Esophagus muscularis mucosa (tissue), 4 donors: ENCODE results near the gene MET. TPM values are rescaled to one million over a fixed set of nuclear protein-coding genes. Genes with fewer than 3 reads are reported as not detected.

ENCODE experiments used
- DNase-seq: peaks from one replicate; pipeline ENCODE4 v3.0.0-alpha.2; 2017; ENCODE audit errors: extremely low spot score
- H3K27ac ChIP-seq, 4 donors: fragments of 200-600 bp; sonication (generic); replicated peaks in 1 of 4; 1 replicate in 3 of 4; 2 replicates in 1 of 4; pipeline ENCODE4 v1.5.1; 2016 to 2019; ENCODE audit warnings: mild to moderate bottlenecking in 1 of 4
- H3K27me3 ChIP-seq, 4 donors: fragments of 200-600 bp; sonication (generic); one replicate each; pipeline versions ENCODE4 v1.5.1 to v1.6.0; 2016 to 2019
- H3K36me3 ChIP-seq, 4 donors: fragments of 200-600 bp; sonication (generic); one replicate each; pipeline ENCODE4 v1.5.1; 2016 to 2019
- H3K4me1 ChIP-seq, 4 donors: fragments of 200-600 bp; sonication (generic); one replicate each; pipeline ENCODE4 v1.5.1; 2016 to 2019
- H3K4me3 ChIP-seq, 4 donors: fragments of 200-600 bp; sonication (generic); 1 replicate in 2 of 4; 2 replicates in 2 of 4; pipeline ENCODE4 v1.5.1; 2016 to 2019; ENCODE audit warnings: mild to moderate bottlenecking in 4 of 4, moderate library complexity in 1 of 4
- H3K9me3 ChIP-seq, 4 donors: fragments of 200-600 bp; sonication (generic); 1 replicate in 3 of 4; 2 replicates in 1 of 4; pipeline ENCODE4 v1.5.1; 2016 to 2019
- CTCF ChIP-seq, 3 experiments: fragments of 200-600 bp in 2 of 3; fragments of 450-650 bp in 1 of 3; sonication (generic) in 2 of 3; IDR thresholded peaks; one replicate each; pipeline ENCODE4 v1.5.1; 2017 to 2019; ENCODE audit warnings: antibody characterized with exemption in 3 of 3, mild to moderate bottlenecking in 2 of 3, moderate library complexity in 1 of 3
- EP300 ChIP-seq: sonication (generic); formaldehyde crosslinking; IDR thresholded peaks from one replicate; pipeline ENCODE4 v1.6.1; 2017; ENCODE audit warnings: antibody characterized with exemption
- POLR2A ChIP-seq: fragments of 450-650 bp; IDR thresholded peaks from one replicate; pipeline ENCODE4 v1.6.1; 2017; ENCODE audit warnings: antibody characterized with exemption, moderate library complexity, mild to moderate bottlenecking, low read depth
- POLR2AphosphoS5 ChIP-seq, 2 donors: sonication (generic); formaldehyde crosslinking; IDR thresholded peaks; one replicate each; pipeline ENCODE4 v1.6.1; 2017; ENCODE audit warnings: antibody characterized with exemption in 2 of 2
- WGBS: methylation state at CpG from one replicate; pipeline ENCODE4 v1.1.5; 2018; 5-methylcytosine and 5-hydroxymethylcytosine counted together
- intact Hi-C: fragments of 100-400 bp; cut with DNase I; formaldehyde crosslinking; loops from one replicate; pipeline ENCODE4 v1.15.1; 2023
- total RNA-seq, 4 donors: library from RNA; depleted of rRNA; stranded (reverse); fragments of >200 nt; gene quantifications; one replicate each; pipeline versions ENCODE4 v1.1.0 to v1.2.1, GENCODE V29; 2016

MET gene
- total RNA-seq, 4 donors from 2014 or later: 12.0 to 27.2 (median 15.7) TPM

- DNase-seq: no peak
- Histone ChIP-seq H3K9me3 (no peaks in the 10 kb centered on the region), H3K27ac (no peak overlapping the region), H3K27me3 (no peaks in the 10 kb centered on the region), H3K4me3 (no peak overlapping the region), H3K36me3 (no peaks in the 10 kb centered on the region), H3K4me1 (peaks cover 0 to 7% (median 0%) of the 10 kb centered on the region in 4 donors)
- intact Hi-C loops: no loop called here
- TF ChIP-seq EP300 (no peak), POLR2A (no peak), CTCF (IDR thresholded peaks at IDR 0.05) (no peak), POLR2AphosphoS5 (IDR thresholded peaks at IDR 0.05) (no peak)
- 73% methylated on average over 2 of the region's 2 CpGs for WGBS
Measured at GRCh38 chr7:116832692-116833091, 160.7 kb downstream of the MET start.

- no peaks in the 10 kb centered on the region for H3K9me3 ChIP-seq
- TF ChIP-seq POLR2A (no peak), CTCF (IDR thresholded peaks at IDR 0.05) (no peak), EP300 (no peak), POLR2AphosphoS5 (IDR thresholded peaks at IDR 0.05) (no peak)
- no peaks in the 10 kb centered on the region for H3K36me3 ChIP-seq
- intact Hi-C loops: no loop called here
- no peak for DNase-seq
- H3K27me3 ChIP-seq: no peaks in the 10 kb centered on the region
- H3K4me1 ChIP-seq: peaks cover 0 to 7% (median 0%) of the 10 kb centered on the region in 4 donors
- H3K4me3 ChIP-seq: no peak overlapping the region
- H3K27ac ChIP-seq: no peak overlapping the region
- WGBS: 54% methylated on average over 9 of the region's 9 CpGs
Measured at GRCh38 chr7:116834815-116835504, 163.0 kb downstream of the MET start.

GRCh38 chr7:116836048-116836447 is 164.1 kb downstream of the MET start:
- no peak for DNase-seq
- Histone ChIP-seq H3K27me3 (no peaks in the 10 kb centered on the region), H3K36me3 (no peaks in the 10 kb centered on the region), H3K27ac (no peak overlapping the region), H3K4me3 (no peak overlapping the region), H3K4me1 (peaks cover 0 to 7% (median 0%) of the 10 kb centered on the region in 4 donors), H3K9me3 (no peaks in the 10 kb centered on the region)
- WGBS: 89% methylated on average over 2 of the region's 2 CpGs
- no peak for TF ChIP-seq POLR2AphosphoS5 (IDR thresholded peaks at IDR 0.05)
- no peak for TF ChIP-seq CTCF (IDR thresholded peaks at IDR 0.05)
- no peak for TF ChIP-seq POLR2A
- no peak for TF ChIP-seq EP300
- intact Hi-C loops: no loop called here

- H3K27ac ChIP-seq: no peak overlapping the region
- no peaks in the 10 kb centered on the region for H3K36me3 ChIP-seq
- no peaks in the 10 kb centered on the region for H3K27me3 ChIP-seq
- H3K9me3 ChIP-seq: no peaks in the 10 kb centered on the region
- intact Hi-C loops: no loop called here
- no peak for DNase-seq
- TF ChIP-seq CTCF (IDR thresholded peaks at IDR 0.05) (no peak), EP300 (no peak), POLR2AphosphoS5 (IDR thresholded peaks at IDR 0.05) (no peak), POLR2A (no peak)
- 92% methylated on average over 4 of the region's 4 CpGs for WGBS
- peaks cover 0 to 7% (median 0%) of the 10 kb centered on the region in 4 donors for H3K4me1 ChIP-seq
- H3K4me3 ChIP-seq: no peak overlapping the region
Measured at GRCh38 chr7:116836911-116837310, 164.9 kb downstream of the MET start.

- Histone ChIP-seq H3K27me3 (no peaks in the 10 kb centered on the region), H3K4me3 (no peak overlapping the region), H3K9me3 (no peaks in the 10 kb centered on the region), H3K4me1 (peaks cover 0 to 7% (median 0%) of the 10 kb centered on the region in 4 donors), H3K36me3 (no peaks in the 10 kb centered on the region), H3K27ac (no peak overlapping the region)
- intact Hi-C loops: no loop called here
- TF ChIP-seq POLR2A: no peak
- TF ChIP-seq EP300: no peak
- no peak for TF ChIP-seq CTCF (IDR thresholded peaks at IDR 0.05)
- no peak for TF ChIP-seq POLR2AphosphoS5 (IDR thresholded peaks at IDR 0.05)
- no peak for DNase-seq
- WGBS: 70% methylated on average over 3 of the region's 3 CpGs
Measured at GRCh38 chr7:116837586-116837985, 165.6 kb downstream of the MET start.
